ENCODE measurements around the gene CENPX. TPM values are rescaled to one million over a fixed set of nuclear protein-coding genes. Genes with fewer than 3 reads are reported as not detected.
A peak's percentile ranks its signal among the peaks of the same experiment; 100 is the strongest.

CENPX gene
- total and polyA plus RNA-seq, 2 of the 13 experiments (the other 11 are each of a cell fraction or from before 2014, with no cell fraction given), result 92.7 to 170 TPM

DNA sequence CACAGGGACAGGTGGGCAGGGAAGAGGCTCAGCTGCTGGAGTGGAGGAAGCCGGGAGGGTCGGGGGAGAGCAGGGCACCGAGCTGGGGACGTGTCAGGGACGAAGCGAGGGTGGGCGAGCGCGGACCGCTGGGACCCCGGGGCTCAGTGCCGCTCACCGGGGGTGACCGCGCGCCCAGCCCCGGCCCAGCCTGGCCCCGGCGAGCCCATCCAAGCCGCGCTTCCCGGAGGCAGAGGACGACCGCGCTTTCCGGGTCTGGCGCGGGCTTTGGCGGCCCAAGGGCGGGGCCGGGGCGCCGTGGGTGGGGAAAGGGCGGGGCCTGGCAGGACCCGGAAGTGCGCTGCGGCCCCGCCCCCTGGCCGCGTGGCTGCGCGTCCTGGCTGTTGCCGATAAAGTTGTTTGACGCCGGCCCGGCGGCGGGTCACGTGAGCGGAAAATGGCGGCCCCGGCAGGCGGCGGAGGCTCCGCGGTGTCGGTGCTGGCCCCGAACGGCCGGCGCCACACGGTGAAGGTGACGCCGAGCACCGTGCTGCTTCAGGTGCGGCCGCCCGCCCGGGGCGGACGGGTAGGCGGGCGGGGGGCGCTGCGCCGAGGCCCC is 45.4 kb downstream of the CENPX start, which contains the start of gene ASPSCR1 (continued):
- TF ChIP-seq TBL1XR1 (IDR thresholded peaks at IDR 0.05; ENCODE audit: borderline replicate concordance, low read length, partially characterized antibody), result peak; percentile 51
- peak; percentile 8; the same call in 1 of the 2 replicates for TF ChIP-seq ISX (CRISPR knock-in tag; conservative IDR thresholded peaks at IDR 0.05)
- TF ChIP-seq ELF3 (CRISPR knock-in tag; IDR thresholded peaks at IDR 0.05), result peak; percentile 94
- TF ChIP-seq, protein P1, sequence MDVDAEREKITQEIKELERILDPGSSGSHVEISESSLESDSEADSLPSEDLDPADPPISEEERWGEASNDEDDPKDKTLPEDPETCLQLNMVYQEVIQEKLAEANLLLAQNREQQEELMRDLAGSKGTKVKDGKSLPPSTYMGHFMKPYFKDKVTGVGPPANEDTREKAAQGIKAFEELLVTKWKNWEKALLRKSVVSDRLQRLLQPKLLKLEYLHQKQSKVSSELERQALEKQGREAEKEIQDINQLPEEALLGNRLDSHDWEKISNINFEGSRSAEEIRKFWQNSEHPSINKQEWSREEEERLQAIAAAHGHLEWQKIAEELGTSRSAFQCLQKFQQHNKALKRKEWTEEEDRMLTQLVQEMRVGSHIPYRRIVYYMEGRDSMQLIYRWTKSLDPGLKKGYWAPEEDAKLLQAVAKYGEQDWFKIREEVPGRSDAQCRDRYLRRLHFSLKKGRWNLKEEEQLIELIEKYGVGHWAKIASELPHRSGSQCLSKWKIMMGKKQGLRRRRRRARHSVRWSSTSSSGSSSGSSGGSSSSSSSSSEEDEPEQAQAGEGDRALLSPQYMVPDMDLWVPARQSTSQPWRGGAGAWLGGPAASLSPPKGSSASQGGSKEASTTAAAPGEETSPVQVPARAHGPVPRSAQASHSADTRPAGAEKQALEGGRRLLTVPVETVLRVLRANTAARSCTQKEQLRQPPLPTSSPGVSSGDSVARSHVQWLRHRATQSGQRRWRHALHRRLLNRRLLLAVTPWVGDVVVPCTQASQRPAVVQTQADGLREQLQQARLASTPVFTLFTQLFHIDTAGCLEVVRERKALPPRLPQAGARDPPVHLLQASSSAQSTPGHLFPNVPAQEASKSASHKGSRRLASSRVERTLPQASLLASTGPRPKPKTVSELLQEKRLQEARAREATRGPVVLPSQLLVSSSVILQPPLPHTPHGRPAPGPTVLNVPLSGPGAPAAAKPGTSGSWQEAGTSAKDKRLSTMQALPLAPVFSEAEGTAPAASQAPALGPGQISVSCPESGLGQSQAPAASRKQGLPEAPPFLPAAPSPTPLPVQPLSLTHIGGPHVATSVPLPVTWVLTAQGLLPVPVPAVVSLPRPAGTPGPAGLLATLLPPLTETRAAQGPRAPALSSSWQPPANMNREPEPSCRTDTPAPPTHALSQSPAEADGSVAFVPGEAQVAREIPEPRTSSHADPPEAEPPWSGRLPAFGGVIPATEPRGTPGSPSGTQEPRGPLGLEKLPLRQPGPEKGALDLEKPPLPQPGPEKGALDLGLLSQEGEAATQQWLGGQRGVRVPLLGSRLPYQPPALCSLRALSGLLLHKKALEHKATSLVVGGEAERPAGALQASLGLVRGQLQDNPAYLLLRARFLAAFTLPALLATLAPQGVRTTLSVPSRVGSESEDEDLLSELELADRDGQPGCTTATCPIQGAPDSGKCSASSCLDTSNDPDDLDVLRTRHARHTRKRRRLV (CRISPR knock-in tag; IDR thresholded peaks at IDR 0.05), result 0 out of 2 replicates have a peak, but pooled peaks have one; percentile 47
- TF ChIP-seq, protein P2, sequence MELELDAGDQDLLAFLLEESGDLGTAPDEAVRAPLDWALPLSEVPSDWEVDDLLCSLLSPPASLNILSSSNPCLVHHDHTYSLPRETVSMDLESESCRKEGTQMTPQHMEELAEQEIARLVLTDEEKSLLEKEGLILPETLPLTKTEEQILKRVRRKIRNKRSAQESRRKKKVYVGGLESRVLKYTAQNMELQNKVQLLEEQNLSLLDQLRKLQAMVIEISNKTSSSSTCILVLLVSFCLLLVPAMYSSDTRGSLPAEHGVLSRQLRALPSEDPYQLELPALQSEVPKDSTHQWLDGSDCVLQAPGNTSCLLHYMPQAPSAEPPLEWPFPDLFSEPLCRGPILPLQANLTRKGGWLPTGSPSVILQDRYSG (CRISPR knock-in tag; IDR thresholded peaks at IDR 0.05), result no peak
- no peak for TF ChIP-seq ZKSCAN5 (CRISPR knock-in tag; IDR thresholded peaks at IDR 0.05)
- peak; percentile 60 for TF ChIP-seq GABPA (IDR thresholded peaks at IDR 0.05; ENCODE audit: low read depth, low read length)
- TF ChIP-seq GABPA (CRISPR knock-in tag; IDR thresholded peaks at IDR 0.05; ENCODE audit: low read depth), result peak; percentile 68
- TF ChIP-seq CHD4 (IDR thresholded peaks at IDR 0.05; ENCODE audit: borderline replicate concordance, low read length), result no peak
- TF ChIP-seq, protein P3, sequence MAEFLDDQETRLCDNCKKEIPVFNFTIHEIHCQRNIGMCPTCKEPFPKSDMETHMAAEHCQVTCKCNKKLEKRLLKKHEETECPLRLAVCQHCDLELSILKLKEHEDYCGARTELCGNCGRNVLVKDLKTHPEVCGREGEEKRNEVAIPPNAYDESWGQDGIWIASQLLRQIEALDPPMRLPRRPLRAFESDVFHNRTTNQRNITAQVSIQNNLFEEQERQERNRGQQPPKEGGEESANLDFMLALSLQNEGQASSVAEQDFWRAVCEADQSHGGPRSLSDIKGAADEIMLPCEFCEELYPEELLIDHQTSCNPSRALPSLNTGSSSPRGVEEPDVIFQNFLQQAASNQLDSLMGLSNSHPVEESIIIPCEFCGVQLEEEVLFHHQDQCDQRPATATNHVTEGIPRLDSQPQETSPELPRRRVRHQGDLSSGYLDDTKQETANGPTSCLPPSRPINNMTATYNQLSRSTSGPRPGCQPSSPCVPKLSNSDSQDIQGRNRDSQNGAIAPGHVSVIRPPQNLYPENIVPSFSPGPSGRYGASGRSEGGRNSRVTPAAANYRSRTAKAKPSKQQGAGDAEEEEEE (CRISPR knock-in tag; IDR thresholded peaks at IDR 0.05; ENCODE audit: borderline replicate concordance), result no peak
- TF ChIP-seq, protein P4, sequence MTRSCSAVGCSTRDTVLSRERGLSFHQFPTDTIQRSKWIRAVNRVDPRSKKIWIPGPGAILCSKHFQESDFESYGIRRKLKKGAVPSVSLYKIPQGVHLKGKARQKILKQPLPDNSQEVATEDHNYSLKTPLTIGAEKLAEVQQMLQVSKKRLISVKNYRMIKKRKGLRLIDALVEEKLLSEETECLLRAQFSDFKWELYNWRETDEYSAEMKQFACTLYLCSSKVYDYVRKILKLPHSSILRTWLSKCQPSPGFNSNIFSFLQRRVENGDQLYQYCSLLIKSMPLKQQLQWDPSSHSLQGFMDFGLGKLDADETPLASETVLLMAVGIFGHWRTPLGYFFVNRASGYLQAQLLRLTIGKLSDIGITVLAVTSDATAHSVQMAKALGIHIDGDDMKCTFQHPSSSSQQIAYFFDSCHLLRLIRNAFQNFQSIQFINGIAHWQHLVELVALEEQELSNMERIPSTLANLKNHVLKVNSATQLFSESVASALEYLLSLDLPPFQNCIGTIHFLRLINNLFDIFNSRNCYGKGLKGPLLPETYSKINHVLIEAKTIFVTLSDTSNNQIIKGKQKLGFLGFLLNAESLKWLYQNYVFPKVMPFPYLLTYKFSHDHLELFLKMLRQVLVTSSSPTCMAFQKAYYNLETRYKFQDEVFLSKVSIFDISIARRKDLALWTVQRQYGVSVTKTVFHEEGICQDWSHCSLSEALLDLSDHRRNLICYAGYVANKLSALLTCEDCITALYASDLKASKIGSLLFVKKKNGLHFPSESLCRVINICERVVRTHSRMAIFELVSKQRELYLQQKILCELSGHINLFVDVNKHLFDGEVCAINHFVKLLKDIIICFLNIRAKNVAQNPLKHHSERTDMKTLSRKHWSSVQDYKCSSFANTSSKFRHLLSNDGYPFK (CRISPR knock-in tag; IDR thresholded peaks at IDR 0.05; ENCODE audit: borderline replicate concordance), result peak; percentile 7; the same call in 1 of the 2 replicates
- TF ChIP-seq, protein P5, sequence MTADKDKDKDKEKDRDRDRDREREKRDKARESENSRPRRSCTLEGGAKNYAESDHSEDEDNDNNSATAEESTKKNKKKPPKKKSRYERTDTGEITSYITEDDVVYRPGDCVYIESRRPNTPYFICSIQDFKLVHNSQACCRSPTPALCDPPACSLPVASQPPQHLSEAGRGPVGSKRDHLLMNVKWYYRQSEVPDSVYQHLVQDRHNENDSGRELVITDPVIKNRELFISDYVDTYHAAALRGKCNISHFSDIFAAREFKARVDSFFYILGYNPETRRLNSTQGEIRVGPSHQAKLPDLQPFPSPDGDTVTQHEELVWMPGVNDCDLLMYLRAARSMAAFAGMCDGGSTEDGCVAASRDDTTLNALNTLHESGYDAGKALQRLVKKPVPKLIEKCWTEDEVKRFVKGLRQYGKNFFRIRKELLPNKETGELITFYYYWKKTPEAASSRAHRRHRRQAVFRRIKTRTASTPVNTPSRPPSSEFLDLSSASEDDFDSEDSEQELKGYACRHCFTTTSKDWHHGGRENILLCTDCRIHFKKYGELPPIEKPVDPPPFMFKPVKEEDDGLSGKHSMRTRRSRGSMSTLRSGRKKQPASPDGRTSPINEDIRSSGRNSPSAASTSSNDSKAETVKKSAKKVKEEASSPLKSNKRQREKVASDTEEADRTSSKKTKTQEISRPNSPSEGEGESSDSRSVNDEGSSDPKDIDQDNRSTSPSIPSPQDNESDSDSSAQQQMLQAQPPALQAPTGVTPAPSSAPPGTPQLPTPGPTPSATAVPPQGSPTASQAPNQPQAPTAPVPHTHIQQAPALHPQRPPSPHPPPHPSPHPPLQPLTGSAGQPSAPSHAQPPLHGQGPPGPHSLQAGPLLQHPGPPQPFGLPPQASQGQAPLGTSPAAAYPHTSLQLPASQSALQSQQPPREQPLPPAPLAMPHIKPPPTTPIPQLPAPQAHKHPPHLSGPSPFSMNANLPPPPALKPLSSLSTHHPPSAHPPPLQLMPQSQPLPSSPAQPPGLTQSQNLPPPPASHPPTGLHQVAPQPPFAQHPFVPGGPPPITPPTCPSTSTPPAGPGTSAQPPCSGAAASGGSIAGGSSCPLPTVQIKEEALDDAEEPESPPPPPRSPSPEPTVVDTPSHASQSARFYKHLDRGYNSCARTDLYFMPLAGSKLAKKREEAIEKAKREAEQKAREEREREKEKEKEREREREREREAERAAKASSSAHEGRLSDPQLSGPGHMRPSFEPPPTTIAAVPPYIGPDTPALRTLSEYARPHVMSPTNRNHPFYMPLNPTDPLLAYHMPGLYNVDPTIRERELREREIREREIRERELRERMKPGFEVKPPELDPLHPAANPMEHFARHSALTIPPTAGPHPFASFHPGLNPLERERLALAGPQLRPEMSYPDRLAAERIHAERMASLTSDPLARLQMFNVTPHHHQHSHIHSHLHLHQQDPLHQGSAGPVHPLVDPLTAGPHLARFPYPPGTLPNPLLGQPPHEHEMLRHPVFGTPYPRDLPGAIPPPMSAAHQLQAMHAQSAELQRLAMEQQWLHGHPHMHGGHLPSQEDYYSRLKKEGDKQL (CRISPR knock-in tag; IDR thresholded peaks at IDR 0.05; ENCODE audit: low read depth), result peak; percentile 35; the same call in 1 of the 2 replicates

All from HepG2 (cell line).